ENCODE data around the gene SLC38A11.
"Not testable (repeated sequence)": the region's sequence is repeated elsewhere in the genome, so short reads cannot be mapped to it uniquely, and the experiment has no call there.

SLC38A11 gene, protein sequence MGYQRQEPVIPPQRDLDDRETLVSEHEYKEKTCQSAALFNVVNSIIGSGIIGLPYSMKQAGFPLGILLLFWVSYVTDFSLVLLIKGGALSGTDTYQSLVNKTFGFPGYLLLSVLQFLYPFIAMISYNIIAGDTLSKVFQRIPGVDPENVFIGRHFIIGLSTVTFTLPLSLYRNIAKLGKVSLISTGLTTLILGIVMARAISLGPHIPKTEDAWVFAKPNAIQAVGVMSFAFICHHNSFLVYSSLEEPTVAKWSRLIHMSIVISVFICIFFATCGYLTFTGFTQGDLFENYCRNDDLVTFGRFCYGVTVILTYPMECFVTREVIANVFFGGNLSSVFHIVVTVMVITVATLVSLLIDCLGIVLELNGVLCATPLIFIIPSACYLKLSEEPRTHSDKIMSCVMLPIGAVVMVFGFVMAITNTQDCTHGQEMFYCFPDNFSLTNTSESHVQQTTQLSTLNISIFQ

DNA sequence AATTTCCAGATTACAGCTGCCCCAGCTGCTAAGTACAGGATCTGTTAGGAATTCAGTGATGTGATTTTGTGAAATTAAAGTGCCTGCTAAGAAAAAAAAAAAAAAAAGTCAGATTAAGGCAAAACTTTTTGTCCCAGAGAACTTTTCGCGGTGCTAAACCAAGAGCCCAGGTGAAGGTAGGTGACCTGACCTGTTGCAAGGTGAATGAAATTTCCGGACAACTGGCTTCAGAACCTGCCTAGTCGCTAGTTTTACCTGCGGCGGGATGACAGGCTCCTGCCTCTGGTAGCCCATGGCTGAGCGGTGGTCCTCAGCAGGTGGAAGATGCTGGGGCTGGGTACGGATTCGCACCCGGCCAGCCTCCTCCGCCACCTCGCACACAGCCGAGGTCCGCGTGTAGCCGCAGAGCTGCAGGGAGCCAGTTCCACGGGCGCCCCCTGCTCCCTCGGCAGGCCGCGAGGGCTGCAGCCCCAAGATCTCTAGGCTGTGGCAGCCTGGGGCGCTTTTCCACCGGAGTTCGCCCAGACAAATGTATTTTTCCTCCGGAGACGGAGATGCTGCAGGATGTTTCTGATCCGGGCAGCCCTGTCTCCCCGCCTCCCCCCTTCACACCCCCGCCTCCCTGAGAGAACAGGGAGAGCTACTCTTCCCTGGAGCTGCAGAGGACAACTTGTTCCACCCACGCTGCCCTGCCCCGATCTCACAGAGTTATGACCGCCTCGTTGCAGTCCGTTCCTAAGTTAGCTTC is at the start of gene SLC38A11:
SLC38A11 (minus strand) TSS at position 572 of the 748 bp plus-strand sequence; CDS start at position 294, 278 bp downstream.
- no peak for DNase-seq

DNA sequence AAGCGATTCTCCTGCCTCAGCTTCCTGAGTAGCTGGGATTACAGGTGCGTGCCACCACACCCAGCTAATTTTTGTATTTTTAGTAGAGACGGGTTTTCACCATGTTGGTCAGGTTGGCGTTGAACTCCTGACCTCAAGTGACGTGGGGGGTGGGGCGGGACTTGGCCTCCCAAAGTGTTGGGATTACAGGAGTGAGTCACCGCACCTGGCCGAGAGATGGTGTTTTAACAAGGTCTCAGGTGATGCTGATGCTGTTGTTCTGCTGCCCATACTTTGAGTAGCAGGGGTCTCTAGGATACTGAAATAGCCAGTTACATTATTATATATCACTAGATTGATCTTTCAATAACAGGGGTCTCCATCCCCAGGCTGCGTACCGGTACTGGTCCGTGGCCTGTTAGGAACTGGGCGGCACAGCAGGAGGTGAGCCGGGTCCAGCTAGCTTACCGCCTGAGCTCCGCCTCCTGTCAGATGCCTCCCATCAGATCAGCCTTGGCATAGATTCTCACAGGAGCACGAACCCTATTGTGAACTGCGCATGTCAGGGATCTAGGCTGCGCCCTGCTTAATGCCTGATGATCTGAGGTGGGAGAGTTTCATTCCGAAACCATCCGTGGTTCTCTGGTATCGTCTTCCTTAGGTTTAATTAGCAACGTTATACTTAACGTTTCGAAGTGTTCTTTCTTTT is 48.3 kb upstream of the SLC38A11 start:
- no peak for DNase-seq

DNA sequence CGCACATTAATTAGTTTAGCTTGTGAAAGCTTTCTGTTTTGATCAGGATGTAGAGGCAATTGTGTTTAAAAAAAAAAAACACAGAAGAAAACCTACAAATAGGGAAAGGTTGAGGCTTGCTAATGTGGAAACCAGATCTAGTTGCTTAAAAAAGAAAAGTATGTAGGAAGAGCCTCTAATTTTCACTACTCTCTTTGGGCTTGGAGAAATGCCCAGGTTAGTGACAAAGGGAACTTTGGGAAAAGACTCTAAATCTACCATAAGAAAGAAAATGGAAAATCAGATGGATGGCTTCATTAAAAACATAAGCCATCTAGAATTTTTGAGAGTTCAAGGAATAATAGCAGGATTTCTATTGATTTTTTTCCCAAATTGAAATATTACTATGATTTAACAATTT is 47.3 kb upstream of the SLC38A11 start:
- no peak for DNase-seq

DNA sequence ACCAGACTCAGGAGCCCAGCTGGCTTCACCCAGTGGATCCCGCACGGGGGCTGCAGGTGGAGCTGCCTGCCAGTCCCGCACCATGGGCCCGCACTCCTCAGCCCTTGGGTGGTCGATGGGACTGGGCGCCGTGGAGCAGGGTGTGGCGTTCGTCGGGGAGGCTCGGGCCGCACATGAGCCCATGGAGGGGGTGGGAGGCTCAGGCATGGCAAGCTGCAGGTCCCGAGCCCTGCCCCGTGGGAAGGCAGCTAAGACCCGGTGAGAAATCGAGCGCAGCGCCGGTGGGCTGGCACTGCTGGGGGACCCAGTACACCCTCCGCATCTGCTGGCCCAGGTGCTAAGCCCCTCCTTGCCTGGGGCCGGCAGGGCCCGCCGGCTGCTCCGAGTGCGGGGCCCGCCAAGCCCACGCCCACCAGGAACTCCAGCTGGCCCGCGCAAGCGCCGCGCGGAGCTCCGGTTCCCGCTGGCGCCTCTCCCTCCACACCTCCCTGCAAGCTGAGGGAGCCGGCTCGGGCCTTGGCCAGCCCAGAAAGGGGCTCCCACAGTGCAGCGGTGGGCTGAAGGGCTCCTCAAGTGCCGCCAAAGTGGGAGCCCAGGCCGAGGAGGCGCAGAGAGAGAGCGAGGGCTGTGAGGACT is 39.5 kb upstream of the SLC38A11 start:
- not testable (repeated sequence) for DNase-seq

DNA sequence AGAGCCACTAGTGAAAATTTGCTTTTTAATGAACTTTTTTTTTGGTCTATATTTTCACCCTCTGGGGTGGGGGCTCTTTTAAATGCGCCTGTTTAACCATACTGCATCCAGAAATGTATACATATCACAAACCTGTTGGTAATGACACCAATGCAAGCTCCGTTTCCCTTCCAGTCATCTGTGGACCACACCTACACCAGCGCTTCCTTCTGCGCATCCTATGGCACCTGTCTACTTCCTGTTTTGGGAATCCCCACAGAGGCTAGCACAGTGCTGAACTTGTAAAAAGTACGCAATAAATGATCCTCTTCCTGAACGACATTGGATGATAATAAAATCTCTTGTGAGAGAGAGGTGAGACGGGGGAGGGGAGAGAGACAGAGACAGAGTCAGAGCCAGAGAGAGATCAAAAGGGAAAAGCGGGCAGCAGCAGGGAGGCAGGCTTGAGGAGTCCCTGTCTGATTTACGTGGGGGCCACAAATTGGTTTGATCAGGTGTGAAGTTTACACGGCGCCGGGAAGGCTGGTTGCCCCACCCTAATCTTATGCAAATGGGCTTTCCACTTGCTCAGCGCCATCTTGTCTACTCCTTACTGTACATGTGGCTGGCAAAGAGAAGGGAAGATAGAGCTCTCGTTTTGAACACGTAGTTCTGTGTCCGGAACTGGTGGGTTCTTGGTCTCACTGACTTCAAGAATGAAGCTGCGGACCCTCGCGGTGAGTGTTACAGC is 38.1 kb upstream of the SLC38A11 start:
- DNase-seq: no peak

DNA sequence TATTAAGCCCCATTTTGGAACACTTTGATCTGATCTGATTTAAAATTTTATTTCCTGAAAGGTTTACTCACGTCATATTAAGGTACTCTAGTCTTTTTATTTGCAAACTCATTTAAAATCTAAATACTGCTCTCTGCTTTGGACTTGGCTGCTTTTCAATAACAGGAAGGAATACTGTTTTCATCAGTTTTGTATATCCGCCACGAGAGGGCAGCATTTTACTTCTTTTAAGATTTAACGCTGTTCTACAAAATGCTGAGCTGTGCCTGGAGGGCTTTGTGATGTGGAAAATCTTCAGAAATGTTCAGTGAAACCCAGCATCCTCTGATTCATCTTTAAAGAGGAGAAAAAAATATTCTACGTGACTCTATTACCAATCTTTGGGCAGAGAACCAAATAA is 37.5 kb upstream of the SLC38A11 start:
- peak; percentile 49 for DNase-seq

DNA sequence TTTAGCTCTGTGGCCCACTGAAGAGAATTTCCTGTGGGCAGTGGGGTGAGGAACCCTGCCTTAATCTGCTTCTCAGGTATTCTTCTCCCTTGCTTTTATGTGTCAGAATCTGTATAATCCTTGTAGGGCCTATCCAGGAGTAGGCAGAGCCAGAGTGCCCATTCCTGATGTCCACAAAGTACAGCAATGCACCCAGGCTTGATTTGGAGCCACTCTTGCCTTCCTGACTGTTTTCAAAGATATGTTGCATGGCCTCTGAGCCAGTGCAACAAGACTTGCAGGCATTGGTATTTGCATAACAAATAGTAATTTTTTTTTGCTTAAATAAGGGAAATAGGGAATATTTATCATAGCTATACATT is 36.7 kb upstream of the SLC38A11 start:
- DNase-seq: not testable (repeated sequence)

DNA sequence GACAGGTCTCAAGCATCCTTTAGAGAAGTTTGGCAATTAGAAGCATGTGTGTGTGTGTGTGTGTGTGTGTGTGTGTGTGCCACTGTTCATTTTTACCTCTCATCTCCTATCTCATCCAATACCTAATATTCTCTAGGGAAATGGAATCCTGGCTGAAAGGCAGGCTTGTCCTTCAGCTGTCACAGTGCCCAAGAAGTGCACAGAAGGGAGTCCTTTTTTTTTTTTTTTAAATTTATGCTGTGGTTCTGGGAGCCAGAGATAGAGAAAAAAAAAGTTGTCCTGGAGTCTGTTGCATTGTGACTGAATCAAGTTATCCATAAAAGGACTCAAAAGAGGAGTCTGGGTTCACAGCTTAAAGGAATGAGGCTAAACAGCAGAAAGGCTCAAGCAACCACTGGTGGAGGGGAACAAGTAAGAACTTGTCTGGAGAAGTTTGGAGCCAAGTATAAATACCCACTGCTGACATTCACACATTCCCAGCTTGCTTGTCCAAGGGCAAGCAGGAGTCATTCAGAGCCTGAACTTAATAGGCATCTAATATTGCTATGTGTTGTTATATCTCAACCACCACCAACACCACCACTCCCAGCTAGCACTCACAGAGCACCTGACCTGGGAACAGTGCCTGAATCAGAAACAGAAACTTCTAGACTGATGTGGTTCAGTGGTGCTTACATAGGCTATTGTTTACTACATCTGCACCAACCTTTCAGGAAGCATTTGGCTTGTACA is 36.2 kb upstream of the SLC38A11 start:
- DNase-seq: not testable (repeated sequence)

DNA sequence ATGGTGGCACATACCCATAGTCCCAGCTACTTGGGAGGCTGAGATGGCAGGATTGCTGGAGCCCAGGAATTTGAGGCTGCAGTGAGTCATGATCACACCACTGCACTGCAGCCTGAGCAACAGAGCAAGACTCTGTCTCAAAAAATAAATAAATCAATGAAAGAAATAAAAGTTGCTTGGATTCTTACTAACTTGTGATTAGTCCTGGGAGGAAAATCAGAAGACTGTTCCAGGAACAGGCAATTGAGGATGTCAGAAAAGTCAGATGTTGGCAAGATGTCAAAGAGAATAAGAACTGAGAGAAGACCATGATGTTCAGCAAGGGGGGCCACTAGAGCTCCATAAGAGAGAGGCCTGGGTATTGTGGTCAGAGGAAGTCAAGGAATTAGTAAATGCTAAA is 35.6 kb upstream of the SLC38A11 start:
- DNase-seq: not testable (repeated sequence)

DNA sequence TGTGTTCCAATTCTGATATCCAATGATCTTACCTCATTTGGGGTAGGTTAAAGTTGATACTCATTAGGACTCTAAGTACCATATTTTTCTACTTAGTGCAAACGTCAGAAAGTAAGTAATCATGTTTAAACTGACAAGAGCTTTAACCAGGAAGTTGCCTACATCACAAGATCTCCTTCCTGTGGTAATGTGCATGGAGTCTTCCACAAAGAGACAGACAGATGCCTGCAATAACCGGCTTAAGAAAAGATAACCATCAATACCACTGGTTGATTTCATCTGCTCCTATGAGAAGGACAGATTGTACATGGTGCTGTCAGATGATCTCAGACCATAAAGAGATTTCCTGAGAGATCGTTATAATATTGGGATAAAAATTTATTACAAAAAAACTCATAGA is 33.5 kb upstream of the SLC38A11 start:
- DNase-seq: not testable (repeated sequence)

DNA sequence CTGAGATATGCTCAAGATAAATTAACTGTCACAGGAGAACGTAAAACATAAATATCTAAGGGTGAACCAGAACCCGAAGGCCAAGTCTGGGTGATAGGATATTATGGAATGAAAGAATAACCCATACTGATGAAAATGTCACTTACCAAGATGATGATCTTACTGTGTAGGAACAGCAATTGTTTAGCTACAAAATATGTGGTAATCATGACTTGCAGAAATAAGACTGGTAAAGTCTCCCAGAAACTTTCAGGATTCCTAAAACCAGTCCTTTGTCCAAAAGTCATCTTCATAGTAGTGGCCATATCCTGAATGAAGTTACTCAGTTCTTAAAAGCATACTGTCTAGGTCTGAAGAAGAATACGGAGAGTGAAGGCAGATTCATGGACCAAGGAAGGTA is 30.7 kb upstream of the SLC38A11 start:
- DNase-seq: not testable (repeated sequence)

DNA sequence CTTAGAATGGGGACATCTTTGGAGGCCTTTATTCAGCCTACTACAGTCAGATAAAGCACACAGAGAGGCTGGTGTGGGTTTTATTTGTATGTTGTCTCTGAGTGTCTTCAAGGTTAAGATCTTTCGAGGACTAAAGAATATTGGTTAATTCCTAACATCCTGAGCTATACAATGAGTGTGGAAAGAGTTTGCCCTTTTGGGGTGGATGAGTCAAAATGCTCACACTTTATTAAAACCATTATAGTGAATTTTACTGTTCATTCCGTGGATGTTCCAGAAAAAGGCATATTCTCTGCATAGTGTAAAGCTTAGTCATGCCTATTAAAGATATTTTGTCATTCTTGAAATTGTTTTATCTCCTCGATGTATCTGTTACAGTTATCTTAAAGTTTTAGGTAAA is 29.1 kb upstream of the SLC38A11 start:
- DNase-seq: no peak

DNA sequence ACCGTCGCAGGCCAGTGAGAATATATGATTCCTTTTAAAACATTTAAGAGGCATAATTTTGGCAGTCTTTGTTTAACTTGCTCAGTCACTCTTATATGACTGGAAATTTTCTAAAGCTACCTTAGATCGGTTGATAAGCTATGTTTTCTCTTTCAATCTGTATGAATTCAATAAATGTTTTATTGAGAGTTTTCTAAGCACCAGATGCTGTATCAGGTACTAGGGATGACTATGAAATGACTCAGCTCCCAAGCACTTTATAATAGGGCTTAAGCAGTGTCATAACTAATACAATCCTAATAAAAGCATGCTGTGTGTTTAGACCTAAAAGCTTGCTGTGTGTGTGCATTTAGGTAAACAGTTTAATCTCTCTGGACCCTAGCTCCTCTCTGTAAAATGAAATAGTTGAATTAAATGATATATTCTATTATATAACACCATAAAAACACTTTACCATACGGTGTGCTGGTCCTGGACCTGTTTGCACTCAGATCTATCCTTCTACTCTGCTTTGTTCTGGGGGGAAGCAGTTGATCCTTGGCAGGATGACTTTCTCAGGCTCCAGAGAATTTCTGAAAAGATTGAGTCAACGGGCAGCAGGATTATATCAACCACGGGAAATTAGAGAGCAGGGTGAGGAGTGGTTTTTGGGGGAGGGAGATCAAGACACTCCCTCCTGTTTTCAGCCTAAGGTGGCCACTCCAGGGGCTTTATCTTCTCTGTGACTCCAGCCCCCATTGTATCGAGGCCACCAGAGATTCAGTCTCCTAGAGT is 26.1 kb upstream of the SLC38A11 start:
- DNase-seq: no peak

DNA sequence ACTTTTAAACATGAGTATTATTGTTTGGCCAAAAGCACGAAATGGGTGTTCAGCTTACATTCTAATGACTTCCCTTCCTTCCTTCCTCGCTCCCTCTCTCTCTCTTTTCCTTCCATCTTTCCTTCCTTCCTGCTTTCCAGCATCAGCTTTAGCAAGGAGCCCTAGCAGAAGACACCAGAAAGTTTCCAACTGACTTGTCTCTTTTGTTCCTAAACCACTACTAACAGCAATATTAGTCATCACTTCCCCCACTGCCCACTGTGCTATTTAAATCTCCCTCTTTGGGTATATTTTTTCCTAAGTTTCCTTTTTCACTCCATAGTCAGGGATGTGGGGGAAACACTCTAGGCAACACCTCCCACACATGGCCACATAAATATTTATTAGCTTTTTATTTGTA is 25.4 kb upstream of the SLC38A11 start:
- not testable (repeated sequence) for DNase-seq

DNA sequence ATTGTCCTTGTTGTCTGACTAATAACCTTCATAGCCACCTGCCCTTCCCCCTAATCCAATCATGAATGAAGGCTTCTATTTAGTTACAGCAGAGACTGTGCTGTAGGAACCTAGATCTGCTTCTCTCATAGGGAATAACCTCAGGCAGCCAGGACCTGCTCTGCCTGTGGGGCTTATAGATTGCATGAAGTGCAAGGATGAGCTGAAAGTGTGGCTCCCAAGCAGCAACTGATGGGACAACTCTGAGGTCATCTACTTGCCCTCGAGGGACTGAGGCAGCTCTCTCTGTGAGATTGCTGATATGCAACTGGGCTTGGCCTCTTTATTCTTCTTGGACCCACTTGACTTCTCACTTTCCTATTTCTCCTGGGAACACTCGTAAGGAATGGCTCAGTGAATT is 23.8 kb upstream of the SLC38A11 start:
- DNase-seq: no peak

DNA sequence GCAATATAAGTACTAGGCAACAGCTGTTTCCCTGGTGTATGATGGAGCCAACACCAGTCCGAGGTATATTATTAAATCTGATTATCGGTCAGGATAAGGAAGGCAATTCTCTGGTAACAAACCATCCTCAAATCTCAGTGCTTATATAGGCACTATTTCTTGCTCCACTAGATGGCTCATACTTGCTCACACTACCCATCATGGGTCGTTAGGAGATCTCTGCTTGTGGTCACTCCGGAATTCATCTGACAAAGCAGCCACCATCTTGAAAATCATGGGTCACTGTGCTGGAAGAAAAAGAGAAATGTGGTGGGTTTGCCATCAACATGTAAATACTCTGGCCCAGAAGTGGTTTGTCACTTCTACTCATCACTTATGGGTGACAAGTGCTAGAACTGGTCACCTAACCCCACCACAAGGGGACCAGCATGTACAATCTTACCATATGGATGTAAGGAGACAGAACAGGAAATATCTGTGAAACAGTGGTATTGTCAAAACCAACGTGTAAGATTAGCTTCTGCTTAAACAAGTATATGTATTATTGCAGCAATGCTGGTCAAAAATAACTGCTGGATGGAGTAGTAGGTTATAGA is 21.6 kb upstream of the SLC38A11 start:
- DNase-seq: not testable (repeated sequence)

DNA sequence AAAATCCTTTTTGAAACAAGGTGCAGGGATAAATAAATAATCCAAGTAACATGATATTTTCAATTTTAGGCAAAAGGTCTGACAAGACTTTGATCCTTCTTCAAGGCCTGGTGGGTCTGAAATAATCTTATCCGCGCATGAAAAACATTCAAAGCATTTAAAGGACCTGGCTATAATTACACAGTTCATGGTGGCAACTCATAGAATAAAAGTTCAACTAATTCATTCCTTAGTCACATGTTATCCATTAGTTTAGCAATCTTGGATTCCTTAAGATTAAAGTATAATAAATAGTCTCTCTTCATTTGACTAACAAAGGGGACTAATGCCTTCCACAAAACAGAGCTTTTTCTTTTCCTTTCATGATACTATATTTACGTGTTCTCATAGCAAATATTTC is 21.0 kb upstream of the SLC38A11 start:
- DNase-seq: no peak

DNA sequence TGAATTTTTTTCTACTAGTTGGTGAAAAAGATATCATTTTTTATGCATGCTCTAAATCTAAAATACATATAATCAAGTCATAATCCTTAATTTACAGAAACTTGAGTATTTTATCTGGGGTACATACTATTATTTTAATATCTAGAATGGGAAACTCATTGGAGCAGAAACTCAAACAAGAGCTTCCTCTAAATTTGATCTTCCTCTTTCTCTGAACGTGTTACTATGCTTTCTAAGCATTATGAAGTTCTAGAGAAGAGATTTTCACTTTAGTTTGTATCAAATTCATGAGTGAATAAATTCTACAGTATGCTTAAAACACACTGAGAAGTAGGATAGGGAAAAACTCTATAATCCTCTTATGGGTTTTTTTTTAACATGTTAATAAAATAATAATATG is 20.6 kb upstream of the SLC38A11 start:
- no peak for DNase-seq

DNA sequence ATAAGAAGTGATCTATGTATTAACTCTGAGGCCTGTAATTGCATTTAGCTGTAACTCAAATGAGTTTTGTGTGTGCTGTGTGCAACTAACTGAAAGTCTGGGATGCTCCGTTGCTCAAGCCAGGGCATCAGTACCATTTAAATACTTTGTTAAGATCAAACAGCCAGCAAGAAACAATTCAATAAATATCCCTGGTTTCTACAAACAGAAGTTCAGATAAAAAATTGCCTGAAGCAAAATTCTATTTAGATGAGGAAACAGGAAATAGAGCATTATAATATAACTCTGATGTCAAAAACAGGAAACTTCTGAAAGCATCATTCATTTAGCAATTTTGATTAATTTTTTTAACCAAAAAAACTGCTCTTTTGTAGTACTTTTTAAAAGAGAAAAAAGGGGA is 18.9 kb upstream of the SLC38A11 start:
- no peak for DNase-seq

DNA sequence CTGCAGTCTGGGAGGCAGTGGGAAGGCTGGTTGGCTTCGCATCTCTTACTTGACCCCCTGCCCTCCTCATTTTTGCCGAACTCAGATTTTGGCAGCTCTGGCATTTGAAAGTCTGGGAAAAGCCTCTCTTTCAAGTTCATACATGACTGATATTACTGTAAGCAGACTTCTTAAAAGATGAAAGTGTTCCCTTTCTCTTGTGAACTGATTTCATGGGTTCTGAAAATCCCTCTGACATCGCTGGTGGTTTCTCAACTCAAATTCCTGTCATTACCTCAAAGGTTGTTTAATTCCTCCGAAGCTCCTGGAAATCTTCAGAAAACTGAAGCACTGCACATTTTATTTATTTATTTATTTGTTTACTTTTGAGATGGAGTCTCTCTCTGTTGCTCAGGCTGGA is 16.9 kb upstream of the SLC38A11 start:
- no peak for DNase-seq

All from stimulated activated CD4-positive, alpha-beta T cell treated with anti-CD3 and anti-CD28 coated beads, Interleukin-15, amount 100 ng/mL, for 24 hours (primary cell).